HG03439 (cell line): ENCODE results near the gene PLEKHF1.

Source experiments
- ATAC-seq: cut with Tn5 transposase; IDR thresholded peaks from one replicate; pipeline ENCODE4 v1.9.1; 2021; ENCODE audit warnings: mild to moderate bottlenecking, moderate library complexity; ENCODE audit not compliant: unreplicated experiment

The PLEKHF1 gene

GRCh38 chr19:29677001-29677817 lies 11.9 kb downstream of the PLEKHF1 start:
- ATAC-seq: no peak

- no peak for ATAC-seq
Measured at GRCh38 chr19:29678484-29679106, 13.3 kb downstream of the PLEKHF1 start.

- ATAC-seq: no peak
Measured at GRCh38 chr19:29679598-29680210, 14.4 kb downstream of the PLEKHF1 start.

DNA sequence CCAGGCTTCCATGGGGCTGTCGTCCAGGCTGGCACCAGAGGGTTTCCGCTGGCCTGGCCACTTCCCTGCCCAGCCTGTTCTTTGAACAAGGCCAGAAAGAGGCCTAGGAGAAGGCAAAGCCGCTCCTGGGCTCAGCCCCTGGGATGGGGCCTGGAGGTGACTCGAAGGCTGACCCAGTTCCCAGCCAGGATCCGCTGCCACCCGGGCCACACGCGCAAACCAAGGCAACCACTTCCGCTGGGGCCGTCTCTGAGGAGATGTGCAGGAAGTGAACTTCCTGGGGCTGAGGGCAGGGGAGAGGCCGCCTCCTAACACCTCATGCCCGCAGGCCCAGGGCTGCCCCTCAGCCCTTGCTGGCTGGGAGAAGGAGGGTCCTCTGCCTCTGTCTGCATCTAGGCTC lies 15.2 kb downstream of the PLEKHF1 start:
- peak; percentile 58 for ATAC-seq

GRCh38 chr19:29680937-29681336 lies 15.7 kb downstream of the PLEKHF1 start:
- ATAC-seq: no peak

DNA sequence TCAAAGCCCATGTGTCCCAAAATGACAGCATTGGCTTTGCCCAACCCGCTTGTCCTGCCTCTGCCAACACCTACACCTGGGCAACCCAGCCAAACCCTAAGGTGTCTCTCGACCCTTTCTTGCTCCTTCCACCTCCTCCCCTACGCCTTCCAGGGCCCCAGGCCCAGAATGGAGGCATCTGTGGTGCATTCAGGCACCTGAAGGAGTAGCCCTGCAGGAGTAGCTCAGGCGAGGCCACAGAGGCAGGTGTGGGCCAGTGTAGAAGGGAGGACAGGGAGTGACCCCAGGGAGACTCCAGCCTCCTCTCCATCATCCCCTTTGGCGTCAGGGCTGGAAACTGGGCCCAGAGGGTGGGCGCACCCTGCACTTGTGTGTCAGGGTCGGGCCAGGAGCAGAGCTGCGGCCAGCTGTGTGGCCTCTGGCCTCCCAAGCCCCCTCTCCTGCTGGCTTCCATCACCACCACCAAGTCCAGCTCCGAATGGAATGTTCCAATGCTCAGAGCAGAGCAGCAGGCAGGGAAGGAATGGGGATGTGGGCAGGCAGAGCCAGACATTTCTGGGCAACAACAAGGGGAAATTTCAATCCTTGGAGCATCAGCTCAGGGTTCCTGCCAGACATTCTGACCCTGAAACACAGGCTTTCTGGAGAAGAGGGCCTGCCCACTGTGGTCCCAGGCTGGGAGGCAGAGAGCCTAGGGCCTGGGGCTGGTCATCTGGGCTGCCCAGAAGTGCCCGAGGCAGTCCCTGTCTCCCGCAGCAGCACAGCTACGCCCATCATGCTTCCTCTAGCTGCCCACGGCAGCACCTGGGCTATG lies 16.4 kb downstream of the PLEKHF1 start:
- ATAC-seq: no peak

- ATAC-seq: no peak
Measured at GRCh38 chr19:29682236-29682895, 17.1 kb downstream of the PLEKHF1 start.

GRCh38 chr19:29683009-29683408 lies 17.7 kb downstream of the PLEKHF1 start:
- ATAC-seq: no peak

DNA sequence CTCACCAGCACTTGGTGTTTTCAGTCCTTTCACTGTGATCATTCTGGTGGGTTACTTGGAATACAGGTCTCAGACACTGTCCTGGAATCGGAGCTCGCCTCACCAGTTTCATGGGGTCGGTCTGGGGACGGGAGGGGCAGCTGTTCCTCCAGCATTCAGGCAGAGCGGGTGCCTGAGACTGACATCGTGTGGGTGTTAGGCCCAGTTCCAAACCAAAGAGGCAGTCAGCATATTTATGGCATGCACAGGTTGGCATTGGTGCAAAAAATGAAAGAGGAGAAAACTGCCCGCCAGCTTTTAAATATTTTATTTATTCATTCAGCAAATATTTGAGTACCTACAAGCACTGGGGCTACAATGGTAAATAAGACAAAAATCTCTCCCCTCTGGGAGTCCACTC lies 20.1 kb downstream of the PLEKHF1 start:
- ATAC-seq: no peak

DNA sequence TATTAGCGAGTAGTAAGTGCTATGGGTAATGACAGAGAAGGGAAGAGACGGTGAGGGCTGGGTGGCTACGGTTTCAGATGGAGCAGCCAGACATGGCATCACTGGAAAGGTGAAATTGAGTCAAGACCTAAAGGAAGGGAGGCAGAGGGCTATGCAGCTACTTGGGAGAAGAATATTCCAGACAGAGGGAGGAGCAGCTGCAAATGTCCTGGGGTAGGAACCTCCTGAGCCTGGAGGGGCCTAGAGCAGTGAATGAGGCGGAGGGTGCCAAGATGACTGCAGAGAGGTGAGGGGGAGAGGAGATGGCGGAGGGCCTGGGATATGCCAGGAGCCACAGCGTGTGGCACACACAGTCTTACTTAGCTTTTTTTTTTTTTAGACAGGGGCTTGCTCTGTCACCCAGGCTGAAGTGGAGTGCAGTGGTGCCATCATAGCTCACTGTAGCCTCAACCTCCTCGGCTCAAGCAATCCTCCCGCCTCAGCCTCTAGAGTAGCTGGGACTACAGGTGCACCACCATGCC lies 21.1 kb downstream of the PLEKHF1 start:
- no peak for ATAC-seq

DNA sequence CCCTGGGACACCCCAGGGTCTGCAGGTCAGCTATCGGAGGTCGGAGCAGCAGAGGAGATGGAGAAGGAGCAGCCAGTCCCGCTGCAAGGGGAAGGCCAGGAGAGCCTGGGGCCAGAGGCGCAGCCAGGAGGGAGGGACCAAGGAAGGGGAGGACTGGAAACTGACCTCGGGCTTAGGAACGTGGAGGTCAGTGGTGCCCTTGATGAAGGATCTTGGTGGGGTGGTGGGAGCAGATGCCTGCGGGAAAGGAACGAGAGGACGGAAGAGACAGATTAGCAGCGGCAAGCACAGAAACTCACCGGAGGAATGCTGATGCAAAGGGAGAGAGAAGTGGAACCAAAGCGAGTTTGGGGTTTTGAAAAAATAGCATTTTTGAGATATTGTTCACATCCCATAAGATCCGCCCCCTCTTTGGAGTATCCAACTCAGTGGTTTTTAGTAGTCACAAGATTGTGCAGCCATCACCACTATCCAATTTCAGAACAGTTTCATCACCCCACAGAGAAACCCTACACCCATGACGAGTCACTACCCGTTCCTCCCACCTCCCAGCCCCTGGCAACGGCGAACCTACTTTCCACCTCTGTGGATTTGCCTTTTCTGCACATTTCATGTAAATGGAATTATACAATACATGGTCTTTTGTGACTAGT lies 22.1 kb downstream of the PLEKHF1 start:
- no peak for ATAC-seq

- no peak for ATAC-seq
Measured at GRCh38 chr19:29687897-29688728, 22.9 kb downstream of the PLEKHF1 start.

DNA sequence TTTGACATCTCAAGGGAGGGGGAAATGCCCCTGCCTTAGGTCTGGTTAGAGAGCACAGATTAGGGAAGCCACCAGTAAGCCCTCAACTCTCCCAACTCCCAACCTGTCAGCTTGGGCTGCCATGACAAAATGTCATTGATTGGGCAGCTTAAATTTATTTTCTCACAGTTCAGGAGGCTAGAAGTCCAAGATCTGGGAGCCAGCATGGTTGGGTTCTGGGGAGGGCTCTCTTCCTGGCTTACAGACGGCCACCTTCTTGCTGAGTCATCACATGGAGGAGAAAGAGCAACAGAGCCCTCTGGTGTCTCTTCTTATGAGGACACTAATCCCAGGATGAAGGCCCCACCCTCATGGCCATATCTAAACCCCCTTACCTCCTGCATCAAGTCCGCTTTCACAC lies 25.6 kb downstream of the PLEKHF1 start:
- ATAC-seq: no peak

DNA sequence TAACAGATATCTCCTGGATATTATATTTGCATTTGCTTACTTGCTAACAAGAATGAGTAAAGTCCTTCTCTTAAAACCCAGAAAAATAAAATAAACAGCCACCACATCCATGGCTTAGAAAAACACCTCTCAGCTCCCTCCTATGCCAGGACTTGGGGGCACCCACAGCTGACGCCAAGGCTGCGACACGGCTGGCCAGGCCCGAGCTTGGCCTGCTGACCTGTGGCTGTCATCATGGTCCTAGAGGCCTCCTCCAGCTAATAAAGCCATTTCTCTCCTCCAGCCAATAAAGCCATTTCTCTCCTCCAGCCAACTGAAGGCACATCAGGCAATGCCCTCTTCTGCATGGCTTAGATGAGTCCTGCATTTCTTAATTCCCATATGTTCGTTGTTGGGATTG lies 28.9 kb downstream of the PLEKHF1 start:
- no peak for ATAC-seq

- ATAC-seq: peak; percentile 84
Measured at GRCh38 chr19:29694669-29695627, 29.7 kb downstream of the PLEKHF1 start.

GRCh38 chr19:29695765-29696564 lies 30.7 kb downstream of the PLEKHF1 start:
- ATAC-seq: no peak

GRCh38 chr19:29696565-29696846 lies 31.2 kb downstream of the PLEKHF1 start:
- ATAC-seq: no peak
